HEK293 (cell line): Measurements from ENCODE around the gene PGBD1.

Experiments used
- CTCF ChIA-PET: fragments of 350-600 bp; formaldehyde crosslinking; extraction: SDS; loops from one replicate; lab custom pipeline; 2021; ENCODE audit warnings: antibody characterized with exemption; lab: Yijun Ruan, JAX
- POLR2A ChIA-PET: fragments of 300-600 bp; formaldehyde crosslinking; extraction: SDS; loops from one replicate; lab custom pipeline; 2020; ENCODE audit warnings: antibody characterized with exemption, inconsistent platforms; lab: Yijun Ruan, JAX
- H3K27ac ChIP-seq: fragments of 200-500 bp; sonication (Bioruptor generic); 2 replicates; pipeline ENCODE4 v1.5.1; 2014; ENCODE audit warnings: low read depth, low read length, control low read depth, inconsistent platforms; ENCODE audit errors: extremely low read depth
- H3K36me3 ChIP-seq, 2 experiments: fragments of 200-500 bp in 1 of 2; sonication (Bioruptor generic) in 1 of 2; 1 replicate in 1 of 2; 2 replicates in 1 of 2; pipeline ENCODE4 v1.5.1; 2014 to 2017; ENCODE audit warnings: inconsistent platforms in 2 of 2, low read length in 2 of 2; ENCODE audit not compliant: control insufficient read depth in 2 of 2, insufficient read depth in 1 of 2
- H3K4me1 ChIP-seq: fragments of 200-500 bp; sonication (Bioruptor generic); 2 replicates; pipeline ENCODE4 v1.5.1; 2014; ENCODE audit warnings: mild to moderate bottlenecking, low read length, inconsistent platforms; ENCODE audit not compliant: control insufficient read depth, insufficient read depth
- H3K4me3 ChIP-seq: 2 replicates; pipeline ENCODE4 v1.5.1; 2011; ENCODE audit warnings: low read depth, mild to moderate bottlenecking, control low read depth, low read length, moderate library complexity
- H3K9me3 ChIP-seq: fragments of 200-500 bp; sonication (Bioruptor generic); 2 replicates; pipeline ENCODE4 v1.5.1; 2014; ENCODE audit warnings: low read depth, low read length, inconsistent platforms; ENCODE audit not compliant: control insufficient read depth, insufficient read depth
- BCL11A ChIP-seq: fragments of 450-650 bp; formaldehyde crosslinking; IDR thresholded peaks from 2 replicates; pipeline ENCODE4 v1.5.1; 2016; ENCODE audit warnings: low read depth, missing biosample characterization, missing genetic modification characterization
- GLI4 ChIP-seq: fragments of 450-650 bp; formaldehyde crosslinking; IDR thresholded peaks from 2 replicates; pipeline ENCODE4 v1.5.1; 2016; ENCODE audit warnings: missing biosample characterization, missing genetic modification characterization
- HOXC10 ChIP-seq: sonication (generic); formaldehyde crosslinking; IDR thresholded peaks from 2 replicates; pipeline ENCODE4 v1.8.1; 2023; ENCODE audit warnings: mild to moderate bottlenecking, missing genetic modification reagents
- KLF1 ChIP-seq: fragments of 450-650 bp; formaldehyde crosslinking; IDR thresholded peaks from 2 replicates; pipeline ENCODE4 v1.5.1; 2016; ENCODE audit warnings: missing biosample characterization, missing genetic modification characterization
- SALL2 ChIP-seq: fragments of 450-650 bp; formaldehyde crosslinking; IDR thresholded peaks from 2 replicates; pipeline ENCODE4 v1.5.0; 2017; ENCODE audit warnings: missing biosample characterization, mild to moderate bottlenecking, missing genetic modification characterization, borderline replicate concordance
- YY2 ChIP-seq: fragments of 450-650 bp; formaldehyde crosslinking; IDR thresholded peaks from 2 replicates; pipeline ENCODE4 v1.5.1; 2016; ENCODE audit warnings: missing biosample characterization, missing genetic modification characterization
- ZBTB10 ChIP-seq: fragments of 450-650 bp; formaldehyde crosslinking; IDR thresholded peaks from 2 replicates; pipeline ENCODE4 v1.5.1; 2016; ENCODE audit warnings: missing biosample characterization, missing genetic modification characterization
- ZBTB49 ChIP-seq: fragments of 450-650 bp; formaldehyde crosslinking; IDR thresholded peaks from 2 replicates; pipeline ENCODE4 v1.5.1; 2016; ENCODE audit warnings: missing biosample characterization, missing genetic modification characterization, low read depth
- ZNF112 ChIP-seq: fragments of 450-650 bp; formaldehyde crosslinking; IDR thresholded peaks from 2 replicates; pipeline ENCODE4 v1.5.0; 2017; ENCODE audit warnings: missing biosample characterization, missing genetic modification characterization
- ZNF155 ChIP-seq: fragments of 450-650 bp; formaldehyde crosslinking; IDR thresholded peaks from 2 replicates; pipeline ENCODE4 v1.5.1; 2016; ENCODE audit warnings: missing biosample characterization, missing genetic modification characterization
- ZNF202 ChIP-seq: fragments of 450-650 bp; formaldehyde crosslinking; IDR thresholded peaks from 2 replicates; pipeline ENCODE4 v1.5.1; 2016; ENCODE audit warnings: missing biosample characterization, missing genetic modification characterization, borderline replicate concordance
- ZNF274 ChIP-seq, 2 experiments: fragments of 200-500 bp in 1 of 2; fragments of 450-650 bp in 1 of 2; sonication (Bioruptor generic) in 1 of 2; formaldehyde crosslinking in 1 of 2; IDR thresholded peaks; 2 replicates each; pipeline versions ENCODE4 v1.5.1 to v1.6.1; 2014 to 2016; ENCODE audit warnings: borderline replicate concordance in 1 of 2, inconsistent platforms in 1 of 2, low read length in 1 of 2, missing biosample characterization in 1 of 2, missing genetic modification characterization in 1 of 2
- ZNF473 ChIP-seq: fragments of 450-650 bp; formaldehyde crosslinking; IDR thresholded peaks from 2 replicates; pipeline ENCODE4 v1.5.1; 2017; ENCODE audit warnings: missing biosample characterization, missing genetic modification characterization
- ZNF514 ChIP-seq: fragments of 450-650 bp; formaldehyde crosslinking; IDR thresholded peaks from 2 replicates; pipeline ENCODE4 v1.5.1; 2016; ENCODE audit warnings: missing biosample characterization, missing genetic modification characterization
- ZNF529 ChIP-seq: fragments of 450-650 bp; formaldehyde crosslinking; IDR thresholded peaks from 2 replicates; pipeline ENCODE4 v1.5.1; 2017; ENCODE audit warnings: missing genetic modification characterization, missing biosample characterization; ENCODE audit not compliant: insufficient replicate concordance
- ZNF530 ChIP-seq: fragments of 450-650 bp; formaldehyde crosslinking; IDR thresholded peaks from 2 replicates; pipeline ENCODE4 v1.5.1; 2016; ENCODE audit warnings: low read depth, missing biosample characterization, missing genetic modification characterization
- ZNF580 ChIP-seq: fragments of 450-650 bp; formaldehyde crosslinking; IDR thresholded peaks from 2 replicates; pipeline ENCODE4 v1.5.1; 2016; ENCODE audit warnings: missing biosample characterization, missing genetic modification characterization
- ZNF596 ChIP-seq: fragments of 450-650 bp; IDR thresholded peaks from 2 replicates; pipeline ENCODE4 v1.5.0; 2018; ENCODE audit warnings: missing biosample characterization, mild to moderate bottlenecking, missing genetic modification characterization, moderate library complexity
- ZNF626 ChIP-seq: fragments of 450-650 bp; sonication (Bioruptor Pico); formaldehyde crosslinking; IDR thresholded peaks from 2 replicates; pipeline ENCODE4 v1.5.1; 2018; ENCODE audit warnings: missing biosample characterization, missing genetic modification characterization, inconsistent platforms
- ZNF677 ChIP-seq: fragments of 450-650 bp; IDR thresholded peaks from 2 replicates; pipeline ENCODE4 v1.5.0; 2018; ENCODE audit warnings: missing biosample characterization, mild to moderate bottlenecking, missing genetic modification characterization, moderate library complexity

Gene PGBD1

GRCh38 chr6:28240471-28240870, 40.9 kb upstream of the PGBD1 start:
- Histone ChIP-seq H3K4me1 (no peaks in the 10 kb centered on the region), H3K4me3 (no peak overlapping the region), H3K9me3 (no peaks in the 10 kb centered on the region)
- CTCF ChIA-PET = no interaction called here
- POLR2A ChIA-PET = no interaction called here
- TF ChIP-seq ZNF155 (tag by site-specific recombination) = no peak
- no peak for TF ChIP-seq ZNF626
- TF ChIP-seq GLI4 (tag by site-specific recombination) = no peak
- TF ChIP-seq ZNF677 (tag by site-specific recombination) = no peak
- TF ChIP-seq HOXC10 (CRISPR knock-in tag) = no peak
- TF ChIP-seq, all 188 proteins: peak for 0
- H3K27ac ChIP-seq = no peak overlapping the region
- H3K36me3 ChIP-seq = peaks cover 9 to 23% of the 10 kb centered on the region in 2 experiments

GRCh38 chr6:28243946-28244345, 37.4 kb upstream of the PGBD1 start:
- Histone ChIP-seq H3K9me3 (no peaks in the 10 kb centered on the region), H3K27ac (no peak overlapping the region), H3K36me3 (peaks cover 19 to 54% of the 10 kb centered on the region in 2 experiments), H3K4me1 (no peaks in the 10 kb centered on the region), H3K4me3 (no peak overlapping the region)
- TF ChIP-seq ZNF580 (no peak), ZBTB10 (tag by site-specific recombination) (no peak), BCL11A (tag by site-specific recombination) (no peak), ZNF274 (IDR thresholded peaks at IDR 0.05; ENCODE audit: low read length) (no peak), ZNF274 (tag by site-specific recombination; IDR thresholded peaks at IDR 0.05; ENCODE audit: borderline replicate concordance) (no peak), ZNF529 (no peak), SALL2 (tag by site-specific recombination) (no peak), ZBTB49 (tag by site-specific recombination) (no peak), ZNF596 (tag by site-specific recombination) (no peak), ZNF514 (no peak), KLF1 (tag by site-specific recombination) (no peak), ZNF202 (tag by site-specific recombination) (no peak), ZNF112 (tag by site-specific recombination) (no peak), YY2 (no peak), ZNF473 (no peak), ZNF530 (no peak)
- ChIA-PET CTCF (interaction anchor here (1.2 kb wide), 1 partner anchor 112 kb away, joined by 3 read pairs; no protein-coding TSS in a partner anchor), POLR2A (no interaction called here)
